Endometrial microvascular endothelial cells (primary cell): ENCODE results near the gene BBS7. TPM values are rescaled to one million over a fixed set of nuclear protein-coding genes. Genes with fewer than 3 reads are reported as not detected.

Experiments
- in situ Hi-C: cut with HindIII; loops from 2 replicates; pipeline ENCODE4 v1.10.0; 2017; ENCODE audit warnings: low sequenced_read_pairs, low pct_unique_long_range_greater_than_20kb; ENCODE audit errors: inconsistent ontology term
- total RNA-seq: library from RNA; depleted of rRNA; stranded (reverse); fragments of >200 nt; gene quantifications from one replicate; pipeline ENCODE4 v1.2.3, GENCODE V29; 2015; ENCODE audit errors: inconsistent ontology term

Gene BBS7
- total RNA-seq, 1 donor from 2014 or later: 17.2 TPM

GRCh38 chr4:121799867-121800501 lies 70.3 kb downstream of the BBS7 start:
- in situ Hi-C loops: no loop called here

- in situ Hi-C loops: no loop called here
Measured at GRCh38 chr4:121799208-121799823, 71.0 kb downstream of the BBS7 start.

GRCh38 chr4:121796283-121796682 lies 74.0 kb downstream of the BBS7 start:
- in situ Hi-C loops: no loop called here

GRCh38 chr4:121794505-121795188 lies 75.6 kb downstream of the BBS7 start:
- in situ Hi-C loops: no loop called here

- in situ Hi-C loops: no loop called here
Measured at GRCh38 chr4:121792966-121793365, 77.3 kb downstream of the BBS7 start.

- in situ Hi-C loops: no loop called here
Measured at GRCh38 chr4:121791481-121791880, 78.8 kb downstream of the BBS7 start.

GRCh38 chr4:121790976-121791375 lies 79.3 kb downstream of the BBS7 start:
- in situ Hi-C loops: no loop called here

- in situ Hi-C loops: loop anchor here (10.0 kb wide), 1 partner anchor 75 kb away; no protein-coding TSS in a partner anchor
Measured at GRCh38 chr4:121789960-121790829, 80.1 kb downstream of the BBS7 start.

- in situ Hi-C loops: loop anchor here (10.0 kb wide), 1 partner anchor 75 kb away; no protein-coding TSS in a partner anchor
Measured at GRCh38 chr4:121789455-121789854, 80.8 kb downstream of the BBS7 start.

GRCh38 chr4:121788896-121789295 lies 81.4 kb downstream of the BBS7 start:
- in situ Hi-C loops: loop anchor here (10.0 kb wide), 1 partner anchor 74 kb away; no protein-coding TSS in a partner anchor

- in situ Hi-C loops: loop anchor here (10.0 kb wide), 1 partner anchor 71 kb away; no protein-coding TSS in a partner anchor
Measured at GRCh38 chr4:121786221-121786620, 84.1 kb downstream of the BBS7 start.

- in situ Hi-C loops: loop anchor here (10.0 kb wide), 1 partner anchor 71 kb away; no protein-coding TSS in a partner anchor
Measured at GRCh38 chr4:121785479-121785878, 84.8 kb downstream of the BBS7 start.

GRCh38 chr4:121784975-121785374 lies 85.3 kb downstream of the BBS7 start:
- in situ Hi-C loops: loop anchor here (10.0 kb wide), 1 partner anchor 70 kb away; no protein-coding TSS in a partner anchor

- in situ Hi-C loops: loop anchor here (10.0 kb wide), 1 partner anchor 70 kb away; no protein-coding TSS in a partner anchor
Measured at GRCh38 chr4:121784401-121784800, 85.9 kb downstream of the BBS7 start.

- in situ Hi-C loops: loop anchor here (10.0 kb wide), 1 partner anchor 68 kb away; no protein-coding TSS in a partner anchor
Measured at GRCh38 chr4:121783210-121783609, 87.1 kb downstream of the BBS7 start.

- in situ Hi-C loops: no loop called here
Measured at GRCh38 chr4:121778991-121779628, 91.2 kb downstream of the BBS7 start.

- in situ Hi-C loops: no loop called here
Measured at GRCh38 chr4:121777625-121778024, 92.6 kb downstream of the BBS7 start.
